Neural progenitor cell (in vitro differentiated cells): ENCODE data around the gene KIAA2012.

Experiments used
- EZH2 ChIP-seq: fragments of 200-600 bp; sonication (generic); IDR thresholded peaks from 2 replicates; pipeline ENCODE4 v1.6.1; 2017; ENCODE audit warnings: antibody characterized with exemption, mild to moderate bottlenecking, moderate library complexity
- EZH2phosphoT487 ChIP-seq: fragments of 200-600 bp; sonication (generic); IDR thresholded peaks from 2 replicates; pipeline ENCODE4 v1.6.1; 2017; ENCODE audit warnings: antibody characterized with exemption
- TF ChIP-seq, protein P1 (sequence below): fragments of 200-600 bp; sonication (generic); IDR thresholded peaks from 2 replicates; pipeline ENCODE4 v1.5.1; 2017; ENCODE audit warnings: antibody characterized with exemption, mild to moderate bottlenecking

DNA sequence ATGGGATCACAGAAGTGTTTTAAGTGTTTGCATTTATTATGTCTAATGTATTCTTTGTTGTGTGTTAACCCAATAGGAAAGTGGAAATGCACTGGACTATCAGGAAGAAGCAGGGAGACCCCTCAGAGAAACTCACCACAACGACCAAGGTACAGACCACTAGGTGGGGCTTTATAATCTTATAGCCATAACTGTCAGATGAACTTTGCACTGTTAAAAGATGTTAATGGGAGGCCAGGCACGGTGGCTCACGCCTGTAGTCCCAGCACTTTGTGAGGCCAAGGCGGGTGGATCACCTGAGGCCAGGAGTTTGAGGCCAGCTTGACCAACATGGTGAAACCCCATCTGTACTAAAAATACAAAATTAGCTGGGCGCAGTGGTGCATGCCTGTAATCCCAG is 92.2 kb downstream of the KIAA2012 start:
- TF ChIP-seq, protein P1, sequence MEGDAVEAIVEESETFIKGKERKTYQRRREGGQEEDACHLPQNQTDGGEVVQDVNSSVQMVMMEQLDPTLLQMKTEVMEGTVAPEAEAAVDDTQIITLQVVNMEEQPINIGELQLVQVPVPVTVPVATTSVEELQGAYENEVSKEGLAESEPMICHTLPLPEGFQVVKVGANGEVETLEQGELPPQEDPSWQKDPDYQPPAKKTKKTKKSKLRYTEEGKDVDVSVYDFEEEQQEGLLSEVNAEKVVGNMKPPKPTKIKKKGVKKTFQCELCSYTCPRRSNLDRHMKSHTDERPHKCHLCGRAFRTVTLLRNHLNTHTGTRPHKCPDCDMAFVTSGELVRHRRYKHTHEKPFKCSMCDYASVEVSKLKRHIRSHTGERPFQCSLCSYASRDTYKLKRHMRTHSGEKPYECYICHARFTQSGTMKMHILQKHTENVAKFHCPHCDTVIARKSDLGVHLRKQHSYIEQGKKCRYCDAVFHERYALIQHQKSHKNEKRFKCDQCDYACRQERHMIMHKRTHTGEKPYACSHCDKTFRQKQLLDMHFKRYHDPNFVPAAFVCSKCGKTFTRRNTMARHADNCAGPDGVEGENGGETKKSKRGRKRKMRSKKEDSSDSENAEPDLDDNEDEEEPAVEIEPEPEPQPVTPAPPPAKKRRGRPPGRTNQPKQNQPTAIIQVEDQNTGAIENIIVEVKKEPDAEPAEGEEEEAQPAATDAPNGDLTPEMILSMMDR, result no peak
- TF ChIP-seq EZH2 (no peak), EZH2phosphoT487 (no peak)
